ENCODE measurements around the gene PHGDH.

The PHGDH gene

DNA sequence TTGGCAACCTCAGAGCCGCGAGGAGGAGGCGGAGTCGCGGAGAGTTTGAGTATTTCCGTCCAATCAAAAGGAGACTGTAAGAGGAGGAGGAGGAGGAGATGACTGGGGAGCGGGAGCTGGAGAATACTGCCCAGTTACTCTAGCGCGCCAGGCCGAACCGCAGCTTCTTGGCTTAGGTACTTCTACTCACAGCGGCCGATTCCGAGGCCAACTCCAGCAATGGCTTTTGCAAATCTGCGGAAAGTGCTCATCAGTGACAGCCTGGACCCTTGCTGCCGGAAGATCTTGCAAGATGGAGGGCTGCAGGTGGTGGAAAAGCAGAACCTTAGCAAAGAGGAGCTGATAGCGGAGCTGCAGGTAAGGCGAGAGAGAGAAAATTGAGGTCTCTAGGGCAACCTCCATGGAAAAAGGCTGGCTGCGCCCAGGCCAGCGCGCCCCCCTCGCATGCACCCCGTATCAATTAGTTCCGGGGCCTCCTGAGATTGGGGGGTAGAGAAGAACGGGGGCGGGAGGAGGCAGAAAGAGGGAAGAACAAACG lies at the start of gene PHGDH:
Gene PHGDH (plus strand): TSS at position 131 of the 538 bp plus-strand sequence. CDS start 89 bp downstream, at position 220.
- DNase-seq: peak; percentile 64 to 75
- TF ChIP-seq GATA1 (IDR thresholded peaks at IDR 0.05; ENCODE audit: low read depth, low read length): no peak

DNA sequence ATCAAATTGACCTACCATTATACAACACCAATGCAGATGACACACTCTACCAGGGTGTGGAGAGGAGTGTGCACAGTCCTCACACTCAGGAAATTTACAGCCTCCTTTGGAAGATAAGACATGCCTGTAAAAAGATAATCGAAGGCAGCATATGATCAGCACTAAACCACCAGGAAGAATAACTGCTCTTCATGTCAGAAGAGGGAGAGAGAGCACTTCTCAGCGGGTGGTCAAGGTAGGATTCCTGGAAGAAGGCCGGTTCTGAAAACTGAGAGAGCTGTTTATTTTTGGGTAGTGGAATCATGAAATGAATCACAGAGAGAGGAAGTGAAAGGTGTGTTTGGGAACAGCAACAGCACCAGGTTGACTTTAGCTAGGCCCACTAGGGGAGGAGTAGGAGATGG lies 49.7 kb upstream of the PHGDH start:
- TF ChIP-seq GATA1 (IDR thresholded peaks at IDR 0.05; ENCODE audit: low read depth, low read length): no peak
- no peak for TF ChIP-seq POLR2A (IDR thresholded peaks at IDR 0.05; ENCODE audit: low read length)

DNA sequence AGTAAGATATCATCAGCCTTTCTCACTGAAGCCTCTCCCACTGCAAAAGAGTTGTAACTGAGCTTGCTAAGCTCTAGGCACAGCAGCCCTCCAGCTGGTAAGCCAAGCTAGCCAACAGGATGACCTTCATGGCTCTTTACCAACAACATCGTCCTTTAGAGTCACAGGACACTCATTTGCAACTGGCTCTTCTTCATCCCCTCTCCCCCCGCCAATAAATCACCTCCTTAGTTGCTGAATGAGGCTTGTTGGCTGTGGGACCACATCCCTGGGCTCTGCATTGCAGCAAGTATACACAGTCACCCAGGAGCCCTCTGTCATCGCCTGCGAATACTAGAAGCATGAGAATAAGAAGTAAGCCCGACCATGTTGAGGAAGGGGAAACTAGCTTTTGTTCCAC lies 47.7 kb upstream of the PHGDH start:
- TF ChIP-seq POLR2A (IDR thresholded peaks at IDR 0.05; ENCODE audit: low read length) (no peak), GATA1 (IDR thresholded peaks at IDR 0.05; ENCODE audit: low read depth, low read length) (no peak)
- DNase-seq: no peak

More for the DNA sequence above, 49.7 kb upstream of the PHGDH start:
- DNase-seq: no peak

DNA sequence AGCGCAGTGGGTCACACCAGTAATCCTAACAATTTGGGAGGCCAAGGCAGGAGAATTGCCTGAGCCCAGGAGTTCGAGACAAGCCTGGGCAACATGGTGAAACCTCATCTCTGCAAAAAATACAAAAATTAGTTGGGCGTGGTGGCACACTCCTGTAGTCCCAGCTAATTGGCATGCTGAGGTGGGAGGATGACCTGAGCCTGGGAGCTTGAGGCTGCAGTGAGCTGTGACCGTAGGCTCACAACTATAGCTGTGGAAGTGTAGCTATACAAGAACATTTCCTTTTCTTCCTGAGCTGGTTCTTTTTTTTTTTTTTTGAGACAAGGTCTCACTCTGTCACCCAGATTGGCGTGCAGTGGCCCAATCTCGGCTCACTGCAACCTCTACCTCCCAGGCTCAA lies 44.6 kb upstream of the PHGDH start:
- no peak for TF ChIP-seq GATA1 (IDR thresholded peaks at IDR 0.05; ENCODE audit: low read depth, low read length)
- no peak for TF ChIP-seq POLR2A (IDR thresholded peaks at IDR 0.05; ENCODE audit: low read length)
- no peak for DNase-seq

DNA sequence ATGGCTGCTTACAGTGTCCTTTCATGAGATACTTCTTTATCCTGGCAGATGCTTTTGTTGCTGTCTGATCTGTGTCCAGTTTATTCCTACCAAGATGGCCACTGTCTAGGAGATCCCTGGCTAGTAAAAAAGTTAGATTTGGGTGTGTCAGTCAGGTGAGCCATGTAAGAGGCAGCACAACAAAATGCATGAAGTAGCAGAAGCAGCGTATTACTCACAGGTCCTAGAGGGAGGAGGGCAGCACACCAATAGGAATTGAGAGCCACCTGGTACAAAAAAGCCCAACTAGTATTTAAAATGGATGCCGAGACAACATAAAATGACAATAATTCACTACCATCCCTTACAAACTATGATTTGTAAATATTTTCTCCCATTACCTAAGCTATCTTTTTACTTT lies 40.8 kb upstream of the PHGDH start:
- DNase-seq: no peak
- TF ChIP-seq GATA1 (IDR thresholded peaks at IDR 0.05; ENCODE audit: low read depth, low read length) (no peak), POLR2A (IDR thresholded peaks at IDR 0.05; ENCODE audit: low read length) (no peak)

DNA sequence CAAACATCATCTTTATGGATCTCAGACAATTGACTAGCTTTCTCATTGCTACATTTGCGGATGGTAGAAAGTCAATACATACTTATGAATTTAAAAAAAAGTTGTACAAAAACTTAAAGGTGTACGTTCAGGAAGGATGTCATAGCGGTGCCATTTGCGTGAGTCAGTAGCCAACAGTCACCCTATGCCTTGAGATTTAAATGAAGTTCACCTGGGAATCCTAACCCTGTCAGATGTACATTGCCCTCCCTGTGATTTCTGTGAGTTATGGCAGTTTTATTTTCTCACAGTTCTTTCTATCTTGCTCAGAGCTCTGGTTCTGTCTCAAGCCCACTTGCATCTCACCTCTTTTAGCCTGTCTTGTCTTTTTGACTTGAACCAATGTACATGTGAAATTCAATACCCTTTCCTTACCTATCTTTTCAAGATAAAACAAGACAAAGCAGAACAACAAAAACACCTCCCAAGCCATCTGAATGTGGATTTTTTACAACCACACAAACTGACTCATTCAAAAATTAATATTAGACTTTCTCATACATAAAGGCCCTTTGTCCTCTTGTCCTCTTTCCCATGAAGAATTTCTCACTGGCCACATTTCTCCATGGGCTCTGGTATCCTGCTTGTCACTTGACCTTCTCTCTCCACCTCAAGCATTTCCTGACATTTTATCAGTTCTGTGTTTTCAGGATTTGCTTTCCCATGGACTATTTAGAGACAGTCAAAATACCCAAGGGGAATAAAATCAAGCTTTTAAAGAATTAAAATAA lies 38.4 kb upstream of the PHGDH start:
- DNase-seq: no peak
- TF ChIP-seq GATA1 (IDR thresholded peaks at IDR 0.05; ENCODE audit: low read depth, low read length) (no peak), POLR2A (IDR thresholded peaks at IDR 0.05; ENCODE audit: low read length) (no peak)

DNA sequence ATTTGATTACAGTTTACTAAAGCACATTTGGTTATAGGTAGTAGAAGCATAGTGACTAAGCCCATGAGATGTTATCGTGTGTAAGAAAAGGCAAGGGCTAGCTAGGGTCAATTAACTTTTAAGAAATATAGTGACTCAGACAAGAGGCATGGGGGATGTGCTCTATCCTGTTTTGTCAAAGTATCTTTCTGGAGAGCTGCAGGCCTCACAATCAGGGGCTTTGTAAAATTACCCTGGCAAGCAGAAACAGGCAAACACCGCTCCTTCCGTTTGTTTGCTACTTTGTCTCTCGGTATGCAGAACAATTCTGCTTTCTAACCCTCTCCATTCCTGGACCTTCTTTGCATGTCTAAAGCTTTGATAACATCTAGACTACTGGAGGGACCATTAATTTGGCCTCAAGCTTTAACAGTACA lies 37.6 kb upstream of the PHGDH start:
- TF ChIP-seq GATA1 (IDR thresholded peaks at IDR 0.05; ENCODE audit: low read depth, low read length) (no peak), POLR2A (IDR thresholded peaks at IDR 0.05; ENCODE audit: low read length) (no peak)
- no peak for DNase-seq

DNA sequence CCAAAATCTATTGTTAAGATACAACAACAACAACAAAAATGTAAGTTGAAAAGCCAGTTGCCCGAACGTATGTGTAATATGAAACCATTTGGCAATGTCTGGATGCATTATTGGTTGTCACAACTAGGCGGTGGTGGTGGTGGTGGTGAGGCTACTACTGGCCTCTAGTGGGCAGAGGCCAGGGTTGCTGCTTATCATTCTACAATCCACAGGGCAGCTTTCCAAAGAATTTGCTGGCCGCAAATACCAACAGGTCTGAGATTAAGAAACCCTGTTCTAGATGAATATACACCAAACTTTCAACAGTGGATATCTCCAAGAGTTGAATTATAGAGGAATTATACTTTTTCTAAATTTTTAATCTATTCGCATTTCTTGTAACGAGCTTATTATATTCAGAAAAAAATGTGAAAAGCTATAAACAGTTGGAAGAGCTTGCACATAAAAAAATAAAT lies 36.9 kb upstream of the PHGDH start:
- TF ChIP-seq GATA1 (IDR thresholded peaks at IDR 0.05; ENCODE audit: low read depth, low read length): no peak
- no peak for TF ChIP-seq POLR2A (IDR thresholded peaks at IDR 0.05; ENCODE audit: low read length)
- DNase-seq: no peak

DNA sequence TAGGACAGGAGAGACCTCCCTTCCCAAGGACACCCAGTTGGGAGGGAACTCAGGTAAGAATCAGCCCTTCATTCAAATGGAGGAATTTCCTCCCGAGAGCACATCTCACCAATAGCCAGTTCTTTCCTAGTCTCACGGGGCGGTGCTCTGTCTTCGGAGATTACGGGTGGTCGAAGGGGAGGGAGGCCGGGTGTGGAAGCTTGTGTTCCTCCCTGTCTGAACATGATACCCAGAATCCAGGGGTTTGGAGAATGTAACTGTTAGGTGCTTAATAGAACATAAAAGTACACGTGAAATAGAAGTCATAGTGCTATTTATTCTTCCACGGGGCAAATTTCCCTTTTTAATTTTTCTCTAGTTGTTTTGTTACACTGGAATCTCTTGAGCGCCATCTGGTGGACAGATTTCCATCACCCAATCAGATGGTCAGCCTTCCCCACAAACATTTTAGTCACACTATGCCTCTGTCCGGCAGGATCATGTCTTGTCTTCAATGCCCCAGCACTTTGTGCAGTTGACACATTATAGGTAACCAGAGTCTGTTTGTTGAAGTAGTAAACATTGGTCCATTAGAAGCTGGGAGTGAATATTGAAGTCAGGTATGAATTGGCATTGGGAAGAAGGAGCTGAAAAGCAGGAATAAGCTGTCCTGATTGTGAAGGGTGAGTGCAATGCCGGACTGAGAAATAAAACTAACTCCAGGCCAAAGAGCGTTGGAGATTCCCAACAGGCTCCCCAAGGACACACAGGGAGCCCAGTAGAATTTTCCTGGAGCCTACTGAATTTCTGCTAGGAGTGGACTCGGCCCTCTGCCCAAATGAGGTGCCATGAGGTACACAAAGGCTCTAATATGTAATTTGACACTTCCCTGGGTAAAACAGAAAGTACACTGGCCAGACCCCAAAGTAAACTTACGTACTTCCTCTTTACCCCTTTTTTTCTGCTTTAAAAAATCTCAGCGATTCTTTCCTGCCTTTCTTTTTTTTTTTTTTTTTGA lies 36.1 kb upstream of the PHGDH start:
- peak; percentile 78 to 89 for DNase-seq
- no peak for TF ChIP-seq POLR2A (IDR thresholded peaks at IDR 0.05; ENCODE audit: low read length)
- TF ChIP-seq GATA1 (IDR thresholded peaks at IDR 0.05; ENCODE audit: low read depth, low read length): no peak

DNA sequence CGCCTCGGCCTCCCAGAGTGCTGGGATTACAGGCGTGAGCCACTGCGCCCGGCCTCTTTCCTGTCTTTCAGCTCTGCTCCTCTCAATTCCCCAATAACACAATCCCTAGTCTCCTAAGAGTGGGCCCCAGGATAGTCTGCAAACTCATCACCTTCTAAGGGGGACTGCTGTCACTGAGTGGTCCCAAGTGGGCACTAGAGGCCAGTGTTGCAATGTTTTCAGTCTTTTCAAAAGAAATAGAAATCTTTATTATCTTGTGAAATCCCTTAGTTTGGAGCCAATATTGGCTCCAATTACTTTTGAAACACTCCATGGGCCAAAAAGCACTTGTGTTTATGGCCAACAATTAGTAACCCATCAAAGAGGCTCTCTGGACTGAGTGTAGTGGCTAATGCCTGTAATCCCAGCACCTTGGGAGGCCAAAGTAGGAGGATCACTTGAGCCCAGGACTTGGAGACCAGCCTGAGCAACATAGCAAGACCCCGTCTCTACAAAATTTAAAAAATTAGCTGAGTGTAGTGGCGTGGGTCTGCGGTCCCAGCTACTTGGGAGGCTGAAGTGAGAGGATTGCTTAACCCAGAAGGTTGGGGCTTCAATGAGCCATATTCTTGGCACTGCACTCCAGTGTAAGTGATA lies 35.0 kb upstream of the PHGDH start:
- TF ChIP-seq POLR2A (IDR thresholded peaks at IDR 0.05; ENCODE audit: low read length) (no peak), GATA1 (IDR thresholded peaks at IDR 0.05; ENCODE audit: low read depth, low read length) (no peak)
- no peak for DNase-seq

DNA sequence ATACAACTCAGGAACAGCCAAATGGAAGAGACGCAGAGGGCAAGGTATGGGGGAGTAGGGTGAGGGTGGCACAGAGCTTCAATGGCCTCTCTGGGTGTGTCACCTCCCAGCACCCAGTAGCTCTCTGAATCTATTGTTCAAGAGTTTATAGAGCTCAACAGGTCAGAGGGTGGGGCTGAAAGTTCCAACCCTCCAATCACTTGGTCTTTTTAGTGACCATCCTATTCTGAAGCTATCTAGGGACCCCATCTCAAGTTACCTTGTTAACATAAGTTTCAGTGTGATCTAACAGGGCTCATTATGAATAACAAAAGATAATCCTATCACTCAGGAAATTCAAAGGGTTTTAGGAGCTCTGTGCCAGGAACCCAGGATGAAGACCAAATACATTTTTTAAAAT lies 32.5 kb upstream of the PHGDH start:
- DNase-seq: no peak
- TF ChIP-seq POLR2A (IDR thresholded peaks at IDR 0.05; ENCODE audit: low read length) (no peak), GATA1 (IDR thresholded peaks at IDR 0.05; ENCODE audit: low read depth, low read length) (no peak)

DNA sequence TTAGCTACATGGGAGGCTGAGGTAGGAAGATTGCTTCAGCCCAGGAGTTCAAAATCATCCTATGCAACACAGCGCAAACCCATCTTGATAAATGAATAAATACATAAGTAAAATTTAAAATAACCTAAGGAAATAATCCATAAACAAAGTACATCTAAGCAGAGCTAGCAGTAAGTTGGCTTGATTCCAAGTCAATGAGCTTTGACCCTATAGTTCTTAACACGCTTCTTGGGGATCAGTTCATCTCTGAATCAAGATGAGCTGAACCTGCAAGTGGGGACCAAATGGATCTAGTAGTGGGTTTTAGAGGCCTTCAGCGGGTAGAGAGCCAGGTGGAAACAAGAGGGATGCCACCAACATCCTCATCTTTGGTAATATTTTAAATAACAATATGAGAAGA lies 31.5 kb upstream of the PHGDH start:
- no peak for TF ChIP-seq POLR2A (IDR thresholded peaks at IDR 0.05; ENCODE audit: low read length)
- no peak for TF ChIP-seq GATA1 (IDR thresholded peaks at IDR 0.05; ENCODE audit: low read depth, low read length)
- no peak for DNase-seq

DNA sequence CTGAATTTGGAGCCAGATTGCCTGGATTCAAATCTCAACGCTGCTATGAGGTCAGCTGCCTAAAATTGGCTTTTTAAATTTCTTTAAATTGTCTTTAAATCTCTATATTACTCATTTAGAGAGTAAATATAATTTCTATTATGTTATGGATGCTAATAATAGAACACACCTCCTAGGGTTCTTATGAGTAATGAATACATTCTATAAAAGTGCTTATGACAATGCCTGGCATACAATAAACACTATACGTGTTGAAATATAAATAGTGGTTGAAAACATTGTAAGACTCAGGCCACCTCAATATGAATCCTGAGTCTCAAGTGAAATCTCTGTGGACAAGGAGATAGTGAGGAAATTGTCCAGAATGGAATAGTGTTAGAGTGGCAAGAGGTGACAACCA lies 31.0 kb upstream of the PHGDH start:
- TF ChIP-seq GATA1 (IDR thresholded peaks at IDR 0.05; ENCODE audit: low read depth, low read length) (no peak), POLR2A (IDR thresholded peaks at IDR 0.05; ENCODE audit: low read length) (no peak)
- no peak for DNase-seq

DNA sequence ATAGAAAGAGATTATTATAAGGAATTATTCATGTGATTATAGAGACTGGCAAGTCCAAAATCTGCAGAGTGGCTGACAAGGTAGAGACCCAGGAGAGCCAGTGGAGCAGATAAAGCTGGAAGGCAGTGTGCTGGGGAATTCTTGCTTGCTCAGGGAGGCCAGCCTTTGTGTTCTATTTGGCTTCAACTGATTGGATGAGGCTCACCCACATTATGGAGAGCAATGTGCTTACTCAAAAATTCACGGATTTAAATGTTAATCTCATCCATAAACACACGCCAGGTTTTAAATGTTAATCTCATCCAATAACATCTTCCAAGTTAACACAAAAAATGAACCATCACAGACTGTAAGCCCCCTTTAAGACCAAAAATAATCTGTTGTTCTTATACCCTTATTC lies 30.2 kb upstream of the PHGDH start:
- DNase-seq: no peak
- TF ChIP-seq POLR2A (IDR thresholded peaks at IDR 0.05; ENCODE audit: low read length) (no peak), GATA1 (IDR thresholded peaks at IDR 0.05; ENCODE audit: low read depth, low read length) (no peak)
